Esophagus muscularis mucosa (tissue), 4 donors: ENCODE data around the gene SHC2. TPM values are rescaled to one million over a fixed set of nuclear protein-coding genes. Genes with fewer than 3 reads are reported as not detected.

Experiments
- DNase-seq: peaks from one replicate; pipeline ENCODE4 v3.0.0-alpha.2; 2017; ENCODE audit errors: extremely low spot score
- H3K27ac ChIP-seq, 4 donors: fragments of 200-600 bp; sonication (generic); replicated peaks in 1 of 4; 1 replicate in 3 of 4; 2 replicates in 1 of 4; pipeline ENCODE4 v1.5.1; 2016 to 2019; ENCODE audit warnings: mild to moderate bottlenecking in 1 of 4
- H3K27me3 ChIP-seq, 4 donors: fragments of 200-600 bp; sonication (generic); one replicate each; pipeline versions ENCODE4 v1.5.1 to v1.6.0; 2016 to 2019
- H3K36me3 ChIP-seq, 4 donors: fragments of 200-600 bp; sonication (generic); one replicate each; pipeline ENCODE4 v1.5.1; 2016 to 2019
- H3K4me1 ChIP-seq, 4 donors: fragments of 200-600 bp; sonication (generic); one replicate each; pipeline ENCODE4 v1.5.1; 2016 to 2019
- H3K4me3 ChIP-seq, 4 donors: fragments of 200-600 bp; sonication (generic); 1 replicate in 2 of 4; 2 replicates in 2 of 4; pipeline ENCODE4 v1.5.1; 2016 to 2019; ENCODE audit warnings: mild to moderate bottlenecking in 4 of 4, moderate library complexity in 1 of 4
- H3K9me3 ChIP-seq, 4 donors: fragments of 200-600 bp; sonication (generic); 1 replicate in 3 of 4; 2 replicates in 1 of 4; pipeline ENCODE4 v1.5.1; 2016 to 2019
- EP300 ChIP-seq: sonication (generic); formaldehyde crosslinking; IDR thresholded peaks from one replicate; pipeline ENCODE4 v1.6.1; 2017; ENCODE audit warnings: antibody characterized with exemption
- POLR2A ChIP-seq: fragments of 450-650 bp; IDR thresholded peaks from one replicate; pipeline ENCODE4 v1.6.1; 2017; ENCODE audit warnings: antibody characterized with exemption, moderate library complexity, mild to moderate bottlenecking, low read depth
- POLR2AphosphoS5 ChIP-seq, 2 donors: sonication (generic); formaldehyde crosslinking; IDR thresholded peaks; one replicate each; pipeline ENCODE4 v1.6.1; 2017; ENCODE audit warnings: antibody characterized with exemption in 2 of 2
- WGBS: methylation state at CpG from one replicate; pipeline ENCODE4 v1.1.5; 2018; 5-methylcytosine and 5-hydroxymethylcytosine counted together
- intact Hi-C: fragments of 100-400 bp; cut with DNase I; formaldehyde crosslinking; loops from one replicate; pipeline ENCODE4 v1.15.1; 2023
- total RNA-seq, 4 donors: library from RNA; depleted of rRNA; stranded (reverse); fragments of >200 nt; gene quantifications; one replicate each; pipeline versions ENCODE4 v1.1.0 to v1.2.1, GENCODE V29; 2016
- TF ChIP-seq, protein P1 (sequence below), 3 experiments: fragments of 200-600 bp in 2 of 3; fragments of 450-650 bp in 1 of 3; sonication (generic) in 2 of 3; IDR thresholded peaks; one replicate each; pipeline ENCODE4 v1.5.1; 2017 to 2019; ENCODE audit warnings: antibody characterized with exemption in 3 of 3, mild to moderate bottlenecking in 2 of 3, moderate library complexity in 1 of 3

Gene SHC2
- total RNA-seq, 4 donors from 2014 or later, result 11.2 to 35.6 (median 18.7) TPM

DNA sequence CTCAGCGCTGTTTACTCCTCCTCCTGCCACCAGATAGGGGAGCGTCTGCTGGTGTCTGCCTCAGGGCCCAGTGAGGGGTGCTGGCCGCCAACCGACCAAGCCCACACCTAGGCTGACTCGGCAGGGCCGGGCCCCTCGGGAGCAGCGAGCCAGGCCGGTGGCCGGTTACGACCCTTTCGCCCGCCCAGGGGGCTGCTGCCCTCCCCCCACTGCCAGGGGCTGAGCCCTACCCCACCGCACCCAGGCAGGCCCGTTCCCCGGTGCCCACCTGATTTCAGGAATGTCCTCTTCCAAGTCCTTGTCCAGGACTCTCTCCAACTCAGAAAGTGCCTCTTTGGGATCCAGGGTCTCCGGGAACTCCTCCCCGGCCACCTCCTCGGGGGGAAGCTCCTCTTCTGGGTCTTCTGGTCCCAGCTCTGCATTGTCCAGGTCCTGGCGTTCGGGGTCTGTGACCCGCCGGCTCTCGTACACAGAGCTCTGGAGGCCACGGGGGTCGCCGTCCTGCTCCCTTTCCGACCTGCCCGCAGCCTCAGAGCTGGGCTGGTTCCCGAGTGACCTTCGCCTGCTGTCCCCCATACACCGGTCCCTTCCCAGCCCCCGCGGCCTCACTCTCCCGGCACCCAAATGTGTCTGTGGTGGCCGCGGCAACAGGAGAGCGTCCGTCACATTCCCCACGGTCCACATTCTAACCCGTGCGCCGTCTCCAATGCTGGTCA, 85.3 kb downstream of the SHC2 start:
- Histone ChIP-seq H3K36me3 (no peaks in the 10 kb centered on the region), H3K9me3 (no peaks in the 10 kb centered on the region), H3K4me1 (peaks cover 7 to 12% (median 10%) of the 10 kb centered on the region in 4 donors), H3K4me3 (no peak overlapping the region), H3K27ac (no peak overlapping the region), H3K27me3 (peaks cover 0 to 59% (median 2%) of the 10 kb centered on the region in 4 donors)
- DNase-seq, result no peak
- intact Hi-C loops, result no loop called here
- WGBS, result 83% methylated on average over 43 of the region's 43 CpGs
- TF ChIP-seq POLR2AphosphoS5 (IDR thresholded peaks at IDR 0.05), result no peak
- TF ChIP-seq, protein P1, sequence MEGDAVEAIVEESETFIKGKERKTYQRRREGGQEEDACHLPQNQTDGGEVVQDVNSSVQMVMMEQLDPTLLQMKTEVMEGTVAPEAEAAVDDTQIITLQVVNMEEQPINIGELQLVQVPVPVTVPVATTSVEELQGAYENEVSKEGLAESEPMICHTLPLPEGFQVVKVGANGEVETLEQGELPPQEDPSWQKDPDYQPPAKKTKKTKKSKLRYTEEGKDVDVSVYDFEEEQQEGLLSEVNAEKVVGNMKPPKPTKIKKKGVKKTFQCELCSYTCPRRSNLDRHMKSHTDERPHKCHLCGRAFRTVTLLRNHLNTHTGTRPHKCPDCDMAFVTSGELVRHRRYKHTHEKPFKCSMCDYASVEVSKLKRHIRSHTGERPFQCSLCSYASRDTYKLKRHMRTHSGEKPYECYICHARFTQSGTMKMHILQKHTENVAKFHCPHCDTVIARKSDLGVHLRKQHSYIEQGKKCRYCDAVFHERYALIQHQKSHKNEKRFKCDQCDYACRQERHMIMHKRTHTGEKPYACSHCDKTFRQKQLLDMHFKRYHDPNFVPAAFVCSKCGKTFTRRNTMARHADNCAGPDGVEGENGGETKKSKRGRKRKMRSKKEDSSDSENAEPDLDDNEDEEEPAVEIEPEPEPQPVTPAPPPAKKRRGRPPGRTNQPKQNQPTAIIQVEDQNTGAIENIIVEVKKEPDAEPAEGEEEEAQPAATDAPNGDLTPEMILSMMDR (IDR thresholded peaks at IDR 0.05), result no peak
- no peak for TF ChIP-seq POLR2A
- no peak for TF ChIP-seq EP300

DNA sequence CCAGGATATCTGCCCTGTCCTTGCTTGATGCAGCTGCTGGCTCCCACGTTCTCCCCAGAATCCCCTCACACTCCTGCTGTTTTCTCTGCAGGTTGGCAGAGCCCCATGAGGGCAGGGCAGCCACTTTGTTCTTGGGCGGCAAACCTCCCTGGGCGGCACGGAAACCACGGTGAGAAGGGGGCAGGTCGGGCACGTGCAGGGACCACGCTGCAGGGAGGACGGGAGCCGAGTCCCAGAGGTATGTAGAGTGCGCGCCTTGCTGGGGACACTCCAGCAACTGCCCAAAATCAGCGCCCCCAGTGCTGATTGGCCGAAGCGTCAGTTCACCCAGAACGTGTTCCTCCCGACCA, 86.0 kb downstream of the SHC2 start:
- TF ChIP-seq EP300, result no peak
- no peak for TF ChIP-seq POLR2A
- TF ChIP-seq POLR2AphosphoS5 (IDR thresholded peaks at IDR 0.05), result no peak
- TF ChIP-seq, protein P1 (IDR thresholded peaks at IDR 0.05), result no peak
- intact Hi-C loops, result no loop called here
- H3K4me3 ChIP-seq, result no peak overlapping the region
- no peak overlapping the region for H3K27ac ChIP-seq
- no peaks in the 10 kb centered on the region for H3K36me3 ChIP-seq
- H3K9me3 ChIP-seq, result no peaks in the 10 kb centered on the region
- DNase-seq, result no peak
- peaks cover 7 to 12% (median 10%) of the 10 kb centered on the region in 4 donors for H3K4me1 ChIP-seq
- H3K27me3 ChIP-seq, result peaks cover 0 to 61% (median 2%) of the 10 kb centered on the region in 4 donors
- WGBS, result 77% methylated on average over 17 of the region's 17 CpGs

DNA sequence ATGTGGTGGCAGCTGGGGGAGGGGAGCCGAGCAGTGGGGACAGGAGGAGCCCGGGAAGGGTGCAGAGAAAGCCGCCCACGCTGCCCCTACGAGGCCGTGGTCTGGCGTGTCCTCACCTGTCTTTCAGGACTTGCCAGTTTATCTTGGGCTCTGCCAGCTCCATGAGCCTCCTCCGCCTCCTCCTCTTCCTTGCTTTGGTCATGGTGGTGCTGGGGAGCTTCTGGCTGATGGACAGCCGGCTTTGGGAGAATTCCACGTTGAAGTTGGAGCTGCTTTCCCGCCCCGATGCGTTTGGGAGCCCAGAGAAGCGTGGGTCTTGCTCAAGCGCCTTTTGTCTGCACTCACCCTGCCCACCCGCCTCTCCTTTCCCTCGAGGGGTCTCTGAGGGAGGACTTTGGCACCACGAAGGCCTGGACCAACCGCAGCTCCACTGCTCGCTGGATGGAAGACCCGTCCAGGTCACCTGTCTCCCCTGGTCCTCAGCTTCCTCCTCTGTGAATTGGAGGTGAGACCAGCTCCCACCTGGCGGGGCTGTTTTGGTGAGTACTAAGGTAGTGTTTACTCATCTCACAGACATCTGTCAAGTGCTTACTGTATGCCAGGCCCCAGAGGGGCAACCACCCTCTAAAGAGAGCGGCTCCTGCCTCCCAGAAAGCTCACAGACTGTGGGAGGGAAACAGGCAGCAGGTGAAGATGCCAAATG, 86.5 kb downstream of the SHC2 start:
- WGBS, result 71% methylated on average over 22 of the region's 23 CpGs
- H3K27ac ChIP-seq, result no peak overlapping the region
- no peaks in the 10 kb centered on the region for H3K36me3 ChIP-seq
- peaks cover 7 to 12% (median 10%) of the 10 kb centered on the region in 4 donors for H3K4me1 ChIP-seq
- peaks cover 0 to 65% (median 2%) of the 10 kb centered on the region in 4 donors for H3K27me3 ChIP-seq
- H3K9me3 ChIP-seq, result no peaks in the 10 kb centered on the region
- DNase-seq, result no peak
- intact Hi-C loops, result no loop called here
- TF ChIP-seq POLR2AphosphoS5 (IDR thresholded peaks at IDR 0.05) (no peak), POLR2A (no peak), EP300 (no peak)
- TF ChIP-seq, protein P1 (IDR thresholded peaks at IDR 0.05), result no peak
- H3K4me3 ChIP-seq, result no peak overlapping the region

DNA sequence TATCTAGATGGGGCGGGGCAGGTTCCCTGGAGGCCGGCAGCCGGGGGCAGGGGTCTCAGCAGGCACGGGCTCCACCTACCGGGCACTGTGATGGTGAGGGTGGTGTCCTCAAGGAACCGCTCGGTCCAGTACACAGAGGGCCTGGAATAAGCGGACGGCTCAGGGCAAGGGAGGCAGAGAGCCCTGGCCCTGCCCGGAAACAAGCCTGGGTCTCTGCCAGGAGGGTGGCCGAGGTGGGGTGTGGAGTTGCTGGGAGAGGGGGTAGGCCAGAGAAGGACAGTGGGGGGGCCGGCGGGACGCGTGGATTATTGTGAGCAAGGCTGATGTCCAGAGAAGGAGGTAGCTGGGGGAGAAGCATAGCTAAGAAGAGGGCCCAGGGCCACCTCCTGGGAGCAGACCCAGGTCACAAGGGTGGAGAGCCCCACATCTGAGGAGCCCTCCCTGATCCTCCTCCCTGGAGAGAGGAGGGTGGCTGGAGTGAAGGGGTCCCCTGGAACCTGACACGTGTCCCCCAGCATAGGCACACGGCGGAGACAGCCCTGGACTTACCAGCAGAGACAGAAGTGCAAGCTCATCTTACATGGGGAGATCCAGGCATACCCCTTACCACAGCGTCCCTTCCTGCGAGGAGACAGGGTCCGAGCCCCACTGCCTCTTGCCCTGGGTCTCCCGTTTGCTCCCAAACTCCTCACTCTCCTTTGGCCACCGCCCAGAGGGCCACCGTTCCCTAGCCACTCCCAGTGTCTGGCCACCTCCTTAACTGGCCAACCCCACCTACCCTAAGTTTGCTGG, 87.2 kb downstream of the SHC2 start:
- TF ChIP-seq POLR2A (no peak), EP300 (no peak), POLR2AphosphoS5 (IDR thresholded peaks at IDR 0.05) (no peak)
- TF ChIP-seq, protein P1 (IDR thresholded peaks at IDR 0.05), result no peak
- Histone ChIP-seq H3K9me3 (no peaks in the 10 kb centered on the region), H3K36me3 (no peaks in the 10 kb centered on the region), H3K27me3 (peaks cover 0 to 67% (median 2%) of the 10 kb centered on the region in 4 donors), H3K4me3 (no peak overlapping the region), H3K4me1 (peaks cover 7 to 12% (median 10%) of the 10 kb centered on the region in 4 donors), H3K27ac (no peak overlapping the region)
- 85% methylated on average over 24 of the region's 24 CpGs for WGBS
- DNase-seq, result no peak
- intact Hi-C loops, result no loop called here
